ENCODE data around the gene COL9A3.

DNA sequence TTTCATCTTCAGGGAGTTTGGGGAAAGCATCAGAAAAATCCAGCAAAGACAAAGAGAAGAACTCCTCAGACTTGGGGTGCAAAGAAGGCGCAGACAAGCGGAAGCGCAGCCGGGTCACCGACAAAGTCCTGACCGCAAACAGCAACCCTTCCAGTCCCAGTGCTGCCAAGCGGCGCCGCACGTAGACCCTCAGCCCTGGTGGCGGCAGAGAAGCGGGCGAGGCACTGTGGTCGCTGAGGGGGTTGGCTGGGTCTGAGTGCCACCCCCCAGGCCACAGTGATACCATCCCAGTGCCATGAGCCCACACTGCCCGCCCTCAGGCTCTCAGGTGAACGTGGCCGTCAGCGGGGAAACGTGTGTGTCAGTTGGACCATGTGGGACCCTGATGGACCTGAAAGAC, 17.4 kb upstream of the COL9A3 start:
- TF ChIP-seq, protein P1, sequence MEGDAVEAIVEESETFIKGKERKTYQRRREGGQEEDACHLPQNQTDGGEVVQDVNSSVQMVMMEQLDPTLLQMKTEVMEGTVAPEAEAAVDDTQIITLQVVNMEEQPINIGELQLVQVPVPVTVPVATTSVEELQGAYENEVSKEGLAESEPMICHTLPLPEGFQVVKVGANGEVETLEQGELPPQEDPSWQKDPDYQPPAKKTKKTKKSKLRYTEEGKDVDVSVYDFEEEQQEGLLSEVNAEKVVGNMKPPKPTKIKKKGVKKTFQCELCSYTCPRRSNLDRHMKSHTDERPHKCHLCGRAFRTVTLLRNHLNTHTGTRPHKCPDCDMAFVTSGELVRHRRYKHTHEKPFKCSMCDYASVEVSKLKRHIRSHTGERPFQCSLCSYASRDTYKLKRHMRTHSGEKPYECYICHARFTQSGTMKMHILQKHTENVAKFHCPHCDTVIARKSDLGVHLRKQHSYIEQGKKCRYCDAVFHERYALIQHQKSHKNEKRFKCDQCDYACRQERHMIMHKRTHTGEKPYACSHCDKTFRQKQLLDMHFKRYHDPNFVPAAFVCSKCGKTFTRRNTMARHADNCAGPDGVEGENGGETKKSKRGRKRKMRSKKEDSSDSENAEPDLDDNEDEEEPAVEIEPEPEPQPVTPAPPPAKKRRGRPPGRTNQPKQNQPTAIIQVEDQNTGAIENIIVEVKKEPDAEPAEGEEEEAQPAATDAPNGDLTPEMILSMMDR (IDR thresholded peaks at IDR 0.05; ENCODE audit: poor library complexity, severe bottlenecking): no peak
- TF ChIP-seq EZH2 (IDR thresholded peaks at IDR 0.05; ENCODE audit: borderline replicate concordance, insufficient read depth, low read length, poor library complexity, severe bottlenecking): no peak
- TF ChIP-seq, protein P2, sequence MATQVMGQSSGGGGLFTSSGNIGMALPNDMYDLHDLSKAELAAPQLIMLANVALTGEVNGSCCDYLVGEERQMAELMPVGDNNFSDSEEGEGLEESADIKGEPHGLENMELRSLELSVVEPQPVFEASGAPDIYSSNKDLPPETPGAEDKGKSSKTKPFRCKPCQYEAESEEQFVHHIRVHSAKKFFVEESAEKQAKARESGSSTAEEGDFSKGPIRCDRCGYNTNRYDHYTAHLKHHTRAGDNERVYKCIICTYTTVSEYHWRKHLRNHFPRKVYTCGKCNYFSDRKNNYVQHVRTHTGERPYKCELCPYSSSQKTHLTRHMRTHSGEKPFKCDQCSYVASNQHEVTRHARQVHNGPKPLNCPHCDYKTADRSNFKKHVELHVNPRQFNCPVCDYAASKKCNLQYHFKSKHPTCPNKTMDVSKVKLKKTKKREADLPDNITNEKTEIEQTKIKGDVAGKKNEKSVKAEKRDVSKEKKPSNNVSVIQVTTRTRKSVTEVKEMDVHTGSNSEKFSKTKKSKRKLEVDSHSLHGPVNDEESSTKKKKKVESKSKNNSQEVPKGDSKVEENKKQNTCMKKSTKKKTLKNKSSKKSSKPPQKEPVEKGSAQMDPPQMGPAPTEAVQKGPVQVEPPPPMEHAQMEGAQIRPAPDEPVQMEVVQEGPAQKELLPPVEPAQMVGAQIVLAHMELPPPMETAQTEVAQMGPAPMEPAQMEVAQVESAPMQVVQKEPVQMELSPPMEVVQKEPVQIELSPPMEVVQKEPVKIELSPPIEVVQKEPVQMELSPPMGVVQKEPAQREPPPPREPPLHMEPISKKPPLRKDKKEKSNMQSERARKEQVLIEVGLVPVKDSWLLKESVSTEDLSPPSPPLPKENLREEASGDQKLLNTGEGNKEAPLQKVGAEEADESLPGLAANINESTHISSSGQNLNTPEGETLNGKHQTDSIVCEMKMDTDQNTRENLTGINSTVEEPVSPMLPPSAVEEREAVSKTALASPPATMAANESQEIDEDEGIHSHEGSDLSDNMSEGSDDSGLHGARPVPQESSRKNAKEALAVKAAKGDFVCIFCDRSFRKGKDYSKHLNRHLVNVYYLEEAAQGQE (IDR thresholded peaks at IDR 0.05; ENCODE audit: borderline replicate concordance): no peak
- no peak for TF ChIP-seq POLR2AphosphoS5 (IDR thresholded peaks at IDR 0.05)
- TF ChIP-seq EP300 (conservative IDR thresholded peaks at IDR 0.05; ENCODE audit: poor library complexity, severe bottlenecking): no peak
- TF ChIP-seq RAD21 (conservative IDR thresholded peaks at IDR 0.05): no peak
- no peak for TF ChIP-seq MXI1 (conservative IDR thresholded peaks at IDR 0.05; ENCODE audit: poor library complexity, severe bottlenecking)
- TF ChIP-seq SMC3 (conservative IDR thresholded peaks at IDR 0.05; ENCODE audit: poor library complexity): no peak
- no peak for TF ChIP-seq TAF1 (IDR thresholded peaks at IDR 0.05; ENCODE audit: low read depth)

All from neural cell (in vitro differentiated cells).